ENCODE data around the gene GTF2IRD2. TPM values are rescaled to one million over a fixed set of nuclear protein-coding genes. Genes with fewer than 3 reads are reported as not detected.
"Not testable (repeated sequence)": the region's sequence is repeated elsewhere in the genome, so short reads cannot be mapped to it uniquely, and the experiment has no call there.

The GTF2IRD2 gene
- total RNA-seq, 1 donor from 2014 or later, result 19.4 TPM

DNA sequence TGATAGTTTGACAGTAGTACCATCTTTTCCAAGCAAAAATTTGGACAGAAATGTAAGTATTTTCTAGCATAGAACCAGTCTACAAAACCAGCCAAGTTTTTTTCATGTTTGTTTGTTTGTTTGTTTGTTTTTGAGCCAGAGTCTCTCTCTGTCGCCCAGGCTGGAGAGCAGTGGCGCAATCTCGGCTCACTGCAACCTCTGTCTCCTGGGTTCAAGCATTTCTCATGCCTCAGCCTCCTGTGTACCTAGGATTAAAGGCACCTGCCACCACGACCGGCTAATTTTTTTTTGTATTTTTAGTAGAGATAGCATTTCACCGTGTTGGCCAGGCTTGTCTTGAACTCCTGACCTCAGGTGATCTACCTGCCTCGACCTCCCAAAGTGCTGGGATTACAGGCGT is 14.4 kb upstream of the GTF2IRD2 start:
- H3K27me3 Mint-ChIP-seq (ENCODE audit: low read depth); H3K36me3 Mint-ChIP-seq (ENCODE audit: low read depth); H3K27ac Mint-ChIP-seq (ENCODE audit: unreplicated experiment); H3K4me3 Mint-ChIP-seq; H3K9me3 Mint-ChIP-seq; H3K4me1 Mint-ChIP-seq; DNase-seq (ENCODE audit: low read depth, low spot score): not testable (repeated sequence)
- TF ChIP-seq, protein P1, sequence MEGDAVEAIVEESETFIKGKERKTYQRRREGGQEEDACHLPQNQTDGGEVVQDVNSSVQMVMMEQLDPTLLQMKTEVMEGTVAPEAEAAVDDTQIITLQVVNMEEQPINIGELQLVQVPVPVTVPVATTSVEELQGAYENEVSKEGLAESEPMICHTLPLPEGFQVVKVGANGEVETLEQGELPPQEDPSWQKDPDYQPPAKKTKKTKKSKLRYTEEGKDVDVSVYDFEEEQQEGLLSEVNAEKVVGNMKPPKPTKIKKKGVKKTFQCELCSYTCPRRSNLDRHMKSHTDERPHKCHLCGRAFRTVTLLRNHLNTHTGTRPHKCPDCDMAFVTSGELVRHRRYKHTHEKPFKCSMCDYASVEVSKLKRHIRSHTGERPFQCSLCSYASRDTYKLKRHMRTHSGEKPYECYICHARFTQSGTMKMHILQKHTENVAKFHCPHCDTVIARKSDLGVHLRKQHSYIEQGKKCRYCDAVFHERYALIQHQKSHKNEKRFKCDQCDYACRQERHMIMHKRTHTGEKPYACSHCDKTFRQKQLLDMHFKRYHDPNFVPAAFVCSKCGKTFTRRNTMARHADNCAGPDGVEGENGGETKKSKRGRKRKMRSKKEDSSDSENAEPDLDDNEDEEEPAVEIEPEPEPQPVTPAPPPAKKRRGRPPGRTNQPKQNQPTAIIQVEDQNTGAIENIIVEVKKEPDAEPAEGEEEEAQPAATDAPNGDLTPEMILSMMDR (conservative IDR thresholded peaks at IDR 0.05), result peak; percentile 32

DNA sequence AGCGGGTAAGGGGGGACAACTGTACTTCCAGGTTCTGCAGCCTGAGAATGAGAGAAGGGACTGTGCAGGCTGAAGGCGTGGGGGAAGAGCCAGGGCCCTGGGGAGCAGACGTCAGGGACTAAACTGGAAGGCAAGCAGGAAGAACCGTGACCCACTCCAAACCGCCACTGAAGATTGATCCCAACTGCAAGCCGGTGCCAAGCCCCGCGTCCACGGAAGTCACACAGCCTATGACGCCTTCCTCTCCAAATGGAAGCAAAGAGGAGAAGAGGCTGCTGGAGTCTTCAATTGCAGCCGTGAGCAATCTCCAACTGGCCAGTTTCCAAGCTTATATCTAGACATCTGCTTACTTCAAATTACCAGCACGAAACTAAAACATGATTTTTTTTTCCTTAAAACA is 1.6 kb downstream of the GTF2IRD2 start:
- H3K4me1 Mint-ChIP-seq; H3K27me3 Mint-ChIP-seq (ENCODE audit: low read depth); H3K4me3 Mint-ChIP-seq; H3K9me3 Mint-ChIP-seq; H3K36me3 Mint-ChIP-seq (ENCODE audit: low read depth); DNase-seq (ENCODE audit: low read depth, low spot score); H3K27ac Mint-ChIP-seq (ENCODE audit: unreplicated experiment): not testable (repeated sequence)

DNA sequence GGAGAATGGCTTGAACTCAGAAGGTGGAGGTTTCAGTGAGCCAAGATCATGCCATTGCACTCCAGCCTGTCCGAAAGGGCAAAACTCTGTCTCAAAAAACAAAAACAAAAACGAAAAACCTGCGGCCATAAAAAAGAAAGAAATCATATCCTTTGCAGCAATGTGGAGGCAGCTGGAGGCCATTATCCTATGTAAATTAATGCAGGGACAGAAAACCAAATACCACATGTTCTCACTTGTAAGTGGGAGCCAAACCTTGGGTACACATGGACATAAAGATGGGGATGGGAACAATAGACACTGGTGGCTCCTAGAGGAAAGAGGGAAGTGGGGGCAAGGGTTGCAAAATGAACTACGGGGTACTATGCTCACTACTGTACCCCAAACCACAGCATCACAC is 21.0 kb downstream of the GTF2IRD2 start:
- DNase-seq (ENCODE audit: low read depth, low spot score); H3K4me3 Mint-ChIP-seq; H3K9me3 Mint-ChIP-seq; H3K4me1 Mint-ChIP-seq; H3K27me3 Mint-ChIP-seq (ENCODE audit: low read depth); H3K36me3 Mint-ChIP-seq (ENCODE audit: low read depth); H3K27ac Mint-ChIP-seq (ENCODE audit: unreplicated experiment): not testable (repeated sequence)

DNA sequence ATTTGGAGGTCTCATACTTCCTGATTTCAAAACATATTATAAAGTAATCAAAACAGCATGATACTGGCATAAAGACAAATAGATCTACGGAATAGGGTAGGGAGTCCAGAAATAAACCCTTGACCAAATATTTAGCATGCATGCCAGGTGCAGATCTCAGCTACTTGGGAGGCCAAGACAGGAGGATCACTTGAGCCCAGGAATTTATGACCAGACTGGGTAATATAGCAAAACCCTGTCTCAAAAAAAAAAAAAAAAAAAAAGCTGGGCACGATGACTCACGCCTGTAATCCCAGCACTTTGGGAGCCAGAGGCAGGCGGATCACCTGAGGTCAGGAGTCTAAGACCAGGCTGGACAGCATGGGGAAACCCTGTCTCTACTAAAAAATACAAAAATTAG is 21.4 kb downstream of the GTF2IRD2 start:
- not testable (repeated sequence) for H3K27ac Mint-ChIP-seq (ENCODE audit: unreplicated experiment); H3K4me3 Mint-ChIP-seq; H3K4me1 Mint-ChIP-seq; H3K36me3 Mint-ChIP-seq (ENCODE audit: low read depth); DNase-seq (ENCODE audit: low read depth, low spot score); H3K9me3 Mint-ChIP-seq; H3K27me3 Mint-ChIP-seq (ENCODE audit: low read depth)

DNA sequence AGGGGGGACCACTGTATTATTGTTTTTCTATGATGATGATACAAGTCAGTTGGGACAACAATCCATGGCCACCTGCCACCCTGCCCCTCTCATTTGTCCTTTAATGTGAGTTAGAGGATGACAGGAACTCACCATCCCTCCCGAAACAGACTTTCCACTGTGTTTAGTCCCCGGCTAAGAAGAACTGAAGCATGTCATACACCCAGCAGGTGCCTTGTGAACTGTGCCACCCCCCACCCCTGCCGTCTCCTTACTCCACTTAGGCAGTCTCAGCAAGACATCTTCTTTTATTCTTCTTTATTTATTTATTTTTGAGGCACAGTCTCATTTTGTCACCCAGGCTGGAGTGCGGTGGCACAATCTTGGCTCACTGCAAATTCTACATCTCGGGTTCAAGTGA is 30.1 kb downstream of the GTF2IRD2 start:
- not testable (repeated sequence) for H3K4me1 Mint-ChIP-seq; DNase-seq (ENCODE audit: low read depth, low spot score); H3K4me3 Mint-ChIP-seq; H3K9me3 Mint-ChIP-seq; H3K27me3 Mint-ChIP-seq (ENCODE audit: low read depth); H3K27ac Mint-ChIP-seq (ENCODE audit: unreplicated experiment); H3K36me3 Mint-ChIP-seq (ENCODE audit: low read depth)

DNA sequence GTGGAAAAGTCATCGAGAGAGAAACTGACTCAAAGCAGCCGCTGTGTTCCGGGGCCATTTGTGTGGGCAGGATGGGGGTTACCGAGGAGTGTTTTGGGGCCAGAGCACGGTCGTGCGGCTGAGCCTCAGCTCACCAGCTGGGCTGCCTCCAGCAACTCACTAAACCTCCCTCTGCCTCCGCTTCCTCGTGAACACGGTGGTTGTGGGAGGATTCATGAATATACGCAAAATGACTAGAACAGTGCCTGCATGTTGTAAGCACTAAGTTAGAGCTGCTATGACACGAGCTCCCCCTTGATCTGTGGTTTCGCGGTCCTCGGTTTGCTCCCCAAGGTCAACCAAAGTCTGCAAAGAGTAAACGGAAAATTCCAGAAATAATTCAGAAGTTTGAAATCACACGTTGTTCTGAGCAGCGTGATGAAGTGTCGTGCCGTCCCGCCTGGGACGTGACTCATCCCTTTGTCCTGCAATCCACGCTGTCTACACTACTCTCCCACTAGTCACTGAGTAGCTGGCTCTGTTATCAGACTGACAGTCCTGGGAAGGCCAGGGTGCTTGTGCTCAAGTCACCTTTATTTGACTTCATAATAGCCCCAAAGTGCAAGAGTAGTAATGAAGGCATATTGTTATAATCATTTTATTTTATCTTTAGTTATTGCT is 31.1 kb downstream of the GTF2IRD2 start:
- H3K27ac Mint-ChIP-seq (ENCODE audit: unreplicated experiment); H3K36me3 Mint-ChIP-seq (ENCODE audit: low read depth); DNase-seq (ENCODE audit: low read depth, low spot score); H3K9me3 Mint-ChIP-seq; H3K4me3 Mint-ChIP-seq; H3K27me3 Mint-ChIP-seq (ENCODE audit: low read depth); H3K4me1 Mint-ChIP-seq: not testable (repeated sequence)

DNA sequence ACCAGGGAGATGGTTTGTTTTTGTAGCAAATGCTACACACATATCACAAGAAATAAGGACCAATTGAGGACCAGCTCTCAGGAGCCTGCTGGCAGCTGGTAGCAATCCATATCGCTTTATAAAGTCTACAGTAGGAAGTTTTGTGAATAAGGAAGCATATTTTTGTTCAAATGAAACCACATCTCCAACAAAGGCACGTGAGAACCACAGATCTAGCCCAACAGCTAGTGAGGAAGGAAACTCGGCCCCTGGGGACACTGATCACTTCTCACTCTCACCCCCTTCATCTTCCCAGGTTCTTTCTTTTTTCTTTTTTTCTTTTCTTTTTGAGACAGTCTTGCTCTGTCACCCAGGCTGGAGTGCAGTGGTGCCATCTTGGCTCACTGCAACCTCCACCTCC is 35.5 kb downstream of the GTF2IRD2 start:
- DNase-seq (ENCODE audit: low read depth, low spot score); H3K27me3 Mint-ChIP-seq (ENCODE audit: low read depth); H3K4me1 Mint-ChIP-seq; H3K9me3 Mint-ChIP-seq; H3K36me3 Mint-ChIP-seq (ENCODE audit: low read depth); H3K4me3 Mint-ChIP-seq; H3K27ac Mint-ChIP-seq (ENCODE audit: unreplicated experiment): not testable (repeated sequence)

DNA sequence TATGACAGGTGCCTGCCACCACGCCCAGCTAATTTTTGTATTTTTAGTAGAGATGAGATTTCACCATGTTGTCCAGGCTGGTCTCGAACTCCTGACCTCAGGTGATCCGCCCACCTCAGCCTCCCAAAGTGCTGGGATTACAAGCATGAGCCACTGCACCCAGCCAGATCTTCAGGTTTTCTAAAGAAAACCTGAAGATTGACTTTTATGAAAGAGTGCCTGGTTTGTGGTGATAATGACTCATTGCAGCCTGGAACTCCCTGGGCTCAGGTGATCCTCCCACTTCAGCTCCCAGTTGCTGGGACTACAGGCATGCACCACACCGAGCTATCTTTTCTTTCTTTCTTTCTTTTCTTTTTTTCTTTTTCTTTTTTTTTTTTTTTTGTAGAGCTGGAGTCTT is 52.8 kb downstream of the GTF2IRD2 start:
- H3K36me3 Mint-ChIP-seq (ENCODE audit: low read depth); H3K4me1 Mint-ChIP-seq; H3K27ac Mint-ChIP-seq (ENCODE audit: unreplicated experiment); DNase-seq (ENCODE audit: low read depth, low spot score); H3K27me3 Mint-ChIP-seq (ENCODE audit: low read depth); H3K4me3 Mint-ChIP-seq; H3K9me3 Mint-ChIP-seq: not testable (repeated sequence)

DNA sequence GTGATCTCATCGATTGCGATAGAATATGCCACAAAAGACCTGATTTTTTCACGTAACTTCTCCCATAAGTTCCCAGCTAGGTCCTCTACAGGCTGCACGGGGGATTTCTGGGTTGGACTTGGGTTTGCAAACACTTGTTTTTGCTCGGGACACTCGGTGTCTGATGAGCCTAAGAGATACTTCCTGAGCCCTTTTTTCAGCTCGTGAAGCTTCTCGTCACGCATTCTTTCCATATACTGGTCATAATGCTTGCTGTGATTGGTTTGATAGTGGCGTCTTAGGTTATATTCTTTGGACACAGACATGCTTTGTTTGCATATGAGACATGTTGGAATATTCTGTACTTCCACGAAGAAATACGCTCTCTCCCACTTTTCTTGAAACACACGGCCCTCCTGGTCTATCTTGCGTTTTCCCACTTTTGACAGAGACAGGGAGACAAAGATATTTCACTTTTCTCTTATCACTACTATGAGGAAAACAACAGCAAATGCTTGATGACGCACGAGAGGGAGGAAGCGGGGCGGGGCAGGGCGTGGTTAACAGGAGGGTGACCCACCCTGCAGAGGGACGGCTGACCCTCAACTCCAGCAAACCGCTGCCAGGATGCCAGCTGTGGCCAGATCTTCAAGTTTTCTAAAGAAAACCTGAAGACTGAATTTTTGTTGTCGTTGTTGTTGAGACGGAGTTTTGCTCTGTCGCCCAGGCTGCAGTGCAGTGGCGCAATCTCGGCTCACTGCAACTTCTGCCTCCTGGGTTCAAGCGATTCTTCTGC is 53.4 kb downstream of the GTF2IRD2 start:
- not testable (repeated sequence) for H3K4me1 Mint-ChIP-seq; H3K4me3 Mint-ChIP-seq; DNase-seq (ENCODE audit: low read depth, low spot score); H3K36me3 Mint-ChIP-seq (ENCODE audit: low read depth); H3K27ac Mint-ChIP-seq (ENCODE audit: unreplicated experiment); H3K9me3 Mint-ChIP-seq; H3K27me3 Mint-ChIP-seq (ENCODE audit: low read depth)

DNA sequence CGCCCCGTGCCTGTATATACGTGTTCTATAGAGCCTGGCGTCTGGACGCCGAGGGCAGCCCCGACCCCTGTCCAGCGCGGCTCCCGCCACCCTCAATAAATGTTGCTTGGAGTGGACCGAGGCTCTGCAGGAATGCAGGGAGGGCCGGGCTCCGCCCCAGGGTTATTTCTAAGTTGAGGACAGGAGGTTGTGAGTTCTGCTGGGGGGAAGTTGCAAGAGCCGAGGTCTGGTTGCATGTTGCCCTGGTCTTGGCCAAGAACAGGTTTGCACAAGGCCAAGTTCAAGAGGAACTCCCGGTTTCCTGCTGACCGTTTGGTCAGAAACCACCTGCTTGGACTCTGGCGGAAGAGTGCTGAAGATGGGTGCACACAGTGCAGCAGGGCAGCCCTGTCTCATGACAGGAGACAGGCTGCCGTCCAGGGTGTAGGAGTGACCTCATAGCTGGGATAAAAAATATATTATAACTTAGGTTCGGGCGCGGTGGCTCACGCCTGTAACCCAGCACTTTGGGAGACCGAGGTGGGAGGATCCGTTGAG is 62.1 kb downstream of the GTF2IRD2 start:
- not testable (repeated sequence) for H3K27me3 Mint-ChIP-seq (ENCODE audit: low read depth); H3K36me3 Mint-ChIP-seq (ENCODE audit: low read depth); H3K4me3 Mint-ChIP-seq; DNase-seq (ENCODE audit: low read depth, low spot score); H3K9me3 Mint-ChIP-seq; H3K4me1 Mint-ChIP-seq; H3K27ac Mint-ChIP-seq (ENCODE audit: unreplicated experiment)

DNA sequence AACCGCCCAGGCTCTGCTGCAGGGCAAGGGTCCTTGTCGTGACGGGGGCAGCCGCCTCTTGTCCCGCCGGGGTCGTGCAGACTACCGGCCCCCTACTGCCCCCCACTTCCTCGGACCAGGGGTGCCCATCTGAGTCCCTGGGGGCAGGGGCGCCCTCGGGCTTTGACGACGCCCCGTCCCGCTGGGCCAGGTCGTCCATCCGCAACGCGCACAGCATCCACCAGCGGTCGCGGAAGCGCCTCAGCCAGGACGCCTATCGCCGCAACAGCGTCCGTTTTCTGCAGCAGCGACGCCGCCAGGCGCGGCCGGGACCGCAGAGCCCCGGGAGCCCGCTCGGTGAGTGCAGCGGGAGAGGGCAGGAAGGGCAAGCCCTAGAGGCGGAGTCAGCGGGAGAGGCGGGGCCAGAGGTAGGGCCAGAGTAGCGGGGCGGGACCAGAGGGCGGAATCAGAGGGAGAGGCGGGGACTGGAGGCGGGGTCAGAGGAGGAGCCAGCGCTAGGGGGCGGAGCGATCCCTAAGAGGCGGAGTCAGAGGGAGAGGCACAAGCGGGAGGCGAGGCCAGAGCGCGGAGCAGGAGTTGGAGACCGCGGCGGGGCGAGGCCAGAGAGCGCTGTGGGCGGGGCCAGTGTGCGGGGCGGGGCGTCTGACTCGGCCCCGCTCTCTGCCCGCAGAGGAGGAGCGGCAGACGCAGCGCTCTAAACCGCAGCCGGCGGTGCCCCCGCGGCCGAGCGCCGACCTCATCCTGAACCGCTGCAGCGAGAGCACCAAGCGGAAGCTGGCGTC is 62.8 kb downstream of the GTF2IRD2 start:
- not testable (repeated sequence) for H3K4me3 Mint-ChIP-seq; H3K27me3 Mint-ChIP-seq (ENCODE audit: low read depth); H3K9me3 Mint-ChIP-seq; H3K36me3 Mint-ChIP-seq (ENCODE audit: low read depth); H3K4me1 Mint-ChIP-seq; H3K27ac Mint-ChIP-seq (ENCODE audit: unreplicated experiment)
- DNase-seq (ENCODE audit: low read depth, low spot score), result peak; percentile 93

DNA sequence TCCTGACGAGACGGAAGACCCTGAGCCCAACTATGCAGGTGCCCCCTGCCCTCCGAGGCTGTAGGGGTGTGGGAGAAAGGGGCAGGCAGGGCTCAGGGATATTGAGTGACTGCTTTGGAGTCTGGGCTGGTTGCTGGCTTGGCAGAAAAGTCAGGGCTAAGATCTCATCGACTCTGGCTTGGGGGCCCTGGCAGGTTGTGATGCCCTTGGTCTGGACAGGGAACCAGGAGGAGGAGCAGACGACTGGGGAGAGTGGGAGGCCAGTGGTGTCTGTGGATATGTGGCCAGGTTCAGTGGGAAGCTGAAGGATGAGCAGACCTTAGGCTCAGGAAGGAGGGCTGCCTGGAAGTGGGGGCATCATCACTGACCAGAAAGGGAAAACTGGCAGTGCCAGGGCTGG is 67.8 kb downstream of the GTF2IRD2 start:
- not testable (repeated sequence) for H3K27ac Mint-ChIP-seq (ENCODE audit: unreplicated experiment); DNase-seq (ENCODE audit: low read depth, low spot score); H3K36me3 Mint-ChIP-seq (ENCODE audit: low read depth); H3K4me3 Mint-ChIP-seq; H3K27me3 Mint-ChIP-seq (ENCODE audit: low read depth); H3K4me1 Mint-ChIP-seq; H3K9me3 Mint-ChIP-seq

All from neural crest cell (in vitro differentiated cells).